DMS53 treated with DMSO at 0.1 percent for 48 hours (cell line): ENCODE results near the gene ETV6.

Source experiments
- DNase-seq: peaks from one replicate; lab custom pipeline; 2025; ENCODE audit not compliant: unreplicated experiment; lab: John Stamatoyannopoulos, UW

Gene ETV6

GRCh38 chr12:11797317-11797913 is 147.9 kb downstream of the ETV6 start:
- DNase-seq: no peak

- DNase-seq: no peak
Measured at GRCh38 chr12:11798006-11798708, 148.7 kb downstream of the ETV6 start.

- no peak for DNase-seq
Measured at GRCh38 chr12:11798856-11799501, 149.5 kb downstream of the ETV6 start.

GRCh38 chr12:11799502-11799873 is 150.0 kb downstream of the ETV6 start:
- DNase-seq: no peak

- DNase-seq: no peak
Measured at GRCh38 chr12:11801643-11802042, 152.2 kb downstream of the ETV6 start.

- DNase-seq: no peak
Measured at GRCh38 chr12:11804130-11804529, 154.7 kb downstream of the ETV6 start.

- peak; percentile 58 for DNase-seq
Measured at GRCh38 chr12:11805043-11805442, 155.6 kb downstream of the ETV6 start.

GRCh38 chr12:11805680-11806079 is 156.2 kb downstream of the ETV6 start:
- peak; percentile 99 for DNase-seq

- peak; percentile 98 for DNase-seq
Measured at GRCh38 chr12:11807458-11807857, 158.0 kb downstream of the ETV6 start.

GRCh38 chr12:11808931-11809330 is 159.5 kb downstream of the ETV6 start:
- DNase-seq: no peak

GRCh38 chr12:11810206-11810545 is 160.7 kb downstream of the ETV6 start:
- no peak for DNase-seq

GRCh38 chr12:11811008-11811407 is 161.5 kb downstream of the ETV6 start:
- DNase-seq: no peak

- no peak for DNase-seq
Measured at GRCh38 chr12:11812241-11812585, 162.7 kb downstream of the ETV6 start.

GRCh38 chr12:11812586-11813437 is 163.3 kb downstream of the ETV6 start:
- peak; percentile 54 for DNase-seq

- DNase-seq: no peak
Measured at GRCh38 chr12:11813438-11813813, 164.0 kb downstream of the ETV6 start.

- DNase-seq: peak; percentile 53
Measured at GRCh38 chr12:11814374-11814773, 164.9 kb downstream of the ETV6 start.

- DNase-seq: no peak
Measured at GRCh38 chr12:11815397-11815796, 165.9 kb downstream of the ETV6 start.

GRCh38 chr12:11819643-11820042 is 170.2 kb downstream of the ETV6 start:
- no peak for DNase-seq

- no peak for DNase-seq
Measured at GRCh38 chr12:11820476-11820875, 171.0 kb downstream of the ETV6 start.

GRCh38 chr12:11821386-11822080 is 172.1 kb downstream of the ETV6 start:
- DNase-seq: no peak
